OCI-LY1 (cell line): Measurements from ENCODE around the gene COL12A1.
A peak's percentile ranks its signal among the peaks of the same experiment; 100 is the strongest.

ENCODE experiments used
- H2AFZ ChIP-seq: fragments of 200-600 bp; sonication (generic), shearing (Covaris generic); 2 replicates; pipeline ENCODE4 v1.6.0; 2014; ENCODE audit warnings: antibody characterized with exemption, mild to moderate bottlenecking, low read length
- H3F3A ChIP-seq: fragments of 200-600 bp; sonication (generic), shearing (Covaris generic); 2 replicates; pipeline ENCODE4 v1.6.0; 2014; ENCODE audit warnings: mild to moderate bottlenecking, antibody characterized with exemption, low read length, moderate library complexity; ENCODE audit not compliant: insufficient read depth
- H3K27ac ChIP-seq: fragments of 200-600 bp; sonication (generic); 2 replicates; pipeline ENCODE4 v1.5.1; 2014; ENCODE audit warnings: low read length, mixed run types, mild to moderate bottlenecking, low read depth; ENCODE audit not compliant: poor library complexity, severe bottlenecking
- H3K27me3 ChIP-seq: fragments of 200-600 bp; sonication (generic); 2 replicates; pipeline ENCODE4 v1.6.0; 2014; ENCODE audit warnings: antibody characterized with exemption, mild to moderate bottlenecking, low read length, moderate library complexity; ENCODE audit not compliant: insufficient read depth
- H3K36me3 ChIP-seq: fragments of 200-600 bp; sonication (generic); 2 replicates; pipeline ENCODE4 v1.6.1; 2014; ENCODE audit warnings: mild to moderate bottlenecking, antibody characterized with exemption, low read length, moderate library complexity, mixed read lengths; ENCODE audit not compliant: insufficient read depth
- H3K4me1 ChIP-seq: fragments of 200-600 bp; sonication (generic); 2 replicates; pipeline ENCODE4 v1.5.1; 2014; ENCODE audit warnings: mild to moderate bottlenecking, low read length, moderate library complexity; ENCODE audit not compliant: insufficient read depth, severe bottlenecking
- H3K4me2 ChIP-seq: fragments of 200-600 bp; sonication (generic), shearing (Covaris generic); 2 replicates; pipeline ENCODE4 v1.6.1; 2014; ENCODE audit warnings: low read length
- H3K4me3 ChIP-seq: fragments of 200-600 bp; sonication (generic); 2 replicates; pipeline ENCODE4 v1.5.1; 2014; ENCODE audit warnings: low read length, low read depth, mild to moderate bottlenecking, mixed read lengths; ENCODE audit not compliant: poor library complexity, severe bottlenecking
- H3K79me2 ChIP-seq: fragments of 200-600 bp; shearing (Covaris generic); 2 replicates; pipeline ENCODE4 v1.6.1; 2016; ENCODE audit warnings: mixed run types, low read length, mixed read lengths; ENCODE audit not compliant: insufficient read depth
- H3K9ac ChIP-seq: fragments of 200-600 bp; sonication (generic), shearing (Covaris generic); 2 replicates; pipeline ENCODE4 v1.6.1; 2014; ENCODE audit warnings: mild to moderate bottlenecking, low read length, mixed read lengths
- H3K9me2 ChIP-seq: fragments of 200-600 bp; sonication (generic), shearing (Covaris generic); 2 replicates; pipeline ENCODE4 v1.6.1; 2014; ENCODE audit warnings: low read depth, mild to moderate bottlenecking, low read length, mixed read lengths
- H3K9me3 ChIP-seq: fragments of 200-600 bp; shearing (Covaris generic); 2 replicates; pipeline ENCODE4 v1.6.1; 2014; ENCODE audit warnings: low read length, mixed read lengths
- H4K20me1 ChIP-seq: fragments of 200-600 bp; sonication (generic), shearing (Covaris generic); 2 replicates; pipeline ENCODE4 v1.6.0; 2016; ENCODE audit warnings: mild to moderate bottlenecking, low read length; ENCODE audit not compliant: insufficient read depth
- EZH2 ChIP-seq: fragments of 200-600 bp; sonication (generic), shearing (Covaris generic); IDR thresholded peaks from 2 replicates; pipeline ENCODE4 v1.8.0; 2017; ENCODE audit warnings: borderline replicate concordance, mixed run types, mild to moderate bottlenecking, antibody characterized with exemption, low read length, moderate library complexity, mixed read lengths
- TF ChIP-seq, protein P1 (sequence below): fragments of 200-600 bp; sonication (generic), shearing (Covaris generic); IDR thresholded peaks from 2 replicates; pipeline ENCODE4 v1.5.1; 2017; ENCODE audit warnings: mild to moderate bottlenecking, antibody characterized with exemption, low read length, moderate library complexity, mixed read lengths

Gene COL12A1

DNA sequence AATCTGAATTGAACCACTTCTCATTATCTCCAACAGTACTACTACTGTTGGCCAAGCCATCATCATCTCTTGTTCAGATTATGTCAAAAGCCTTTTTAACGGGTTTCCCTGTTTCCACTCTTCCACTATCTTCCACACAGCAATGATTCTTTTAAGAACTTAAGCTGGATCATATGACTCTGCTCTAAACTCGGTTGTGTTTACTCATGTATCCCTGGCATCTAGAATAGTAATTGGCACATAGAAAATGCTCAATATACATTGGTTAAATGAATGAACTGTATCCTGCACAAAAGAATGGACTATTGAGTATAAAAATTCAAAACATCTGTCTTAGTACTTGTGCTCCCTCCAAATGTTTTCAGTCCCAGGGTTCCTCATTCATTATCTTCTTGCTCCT lies 40.5 kb upstream of the COL12A1 start:
- TF ChIP-seq EZH2 = no peak
- TF ChIP-seq, protein P1, sequence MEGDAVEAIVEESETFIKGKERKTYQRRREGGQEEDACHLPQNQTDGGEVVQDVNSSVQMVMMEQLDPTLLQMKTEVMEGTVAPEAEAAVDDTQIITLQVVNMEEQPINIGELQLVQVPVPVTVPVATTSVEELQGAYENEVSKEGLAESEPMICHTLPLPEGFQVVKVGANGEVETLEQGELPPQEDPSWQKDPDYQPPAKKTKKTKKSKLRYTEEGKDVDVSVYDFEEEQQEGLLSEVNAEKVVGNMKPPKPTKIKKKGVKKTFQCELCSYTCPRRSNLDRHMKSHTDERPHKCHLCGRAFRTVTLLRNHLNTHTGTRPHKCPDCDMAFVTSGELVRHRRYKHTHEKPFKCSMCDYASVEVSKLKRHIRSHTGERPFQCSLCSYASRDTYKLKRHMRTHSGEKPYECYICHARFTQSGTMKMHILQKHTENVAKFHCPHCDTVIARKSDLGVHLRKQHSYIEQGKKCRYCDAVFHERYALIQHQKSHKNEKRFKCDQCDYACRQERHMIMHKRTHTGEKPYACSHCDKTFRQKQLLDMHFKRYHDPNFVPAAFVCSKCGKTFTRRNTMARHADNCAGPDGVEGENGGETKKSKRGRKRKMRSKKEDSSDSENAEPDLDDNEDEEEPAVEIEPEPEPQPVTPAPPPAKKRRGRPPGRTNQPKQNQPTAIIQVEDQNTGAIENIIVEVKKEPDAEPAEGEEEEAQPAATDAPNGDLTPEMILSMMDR = no peak
- peaks cover 5% of the 10 kb centered on the region; the same call in 1 of the 2 replicates for H3F3A ChIP-seq
- no peak overlapping the region for H3K4me2 ChIP-seq
- no peaks in the 10 kb centered on the region for H3K9me3 ChIP-seq
- no peak overlapping the region for H3K9ac ChIP-seq
- no peak overlapping the region for H2AFZ ChIP-seq
- peaks cover 17% of the 10 kb centered on the region for H3K4me1 ChIP-seq
- H3K27me3 ChIP-seq = 0 out of 2 replicates have a peak, but pooled peaks cover 3% of the 10 kb centered on the region
- no peaks in the 10 kb centered on the region for H3K9me2 ChIP-seq
- peaks cover under 1% of the 10 kb centered on the region; the same call in 1 of the 2 replicates for H3K36me3 ChIP-seq
- no peak overlapping the region for H3K4me3 ChIP-seq
- peaks cover 19% of the 10 kb centered on the region for H3K79me2 ChIP-seq
- H4K20me1 ChIP-seq = no peaks in the 10 kb centered on the region
- no peak overlapping the region for H3K27ac ChIP-seq

DNA sequence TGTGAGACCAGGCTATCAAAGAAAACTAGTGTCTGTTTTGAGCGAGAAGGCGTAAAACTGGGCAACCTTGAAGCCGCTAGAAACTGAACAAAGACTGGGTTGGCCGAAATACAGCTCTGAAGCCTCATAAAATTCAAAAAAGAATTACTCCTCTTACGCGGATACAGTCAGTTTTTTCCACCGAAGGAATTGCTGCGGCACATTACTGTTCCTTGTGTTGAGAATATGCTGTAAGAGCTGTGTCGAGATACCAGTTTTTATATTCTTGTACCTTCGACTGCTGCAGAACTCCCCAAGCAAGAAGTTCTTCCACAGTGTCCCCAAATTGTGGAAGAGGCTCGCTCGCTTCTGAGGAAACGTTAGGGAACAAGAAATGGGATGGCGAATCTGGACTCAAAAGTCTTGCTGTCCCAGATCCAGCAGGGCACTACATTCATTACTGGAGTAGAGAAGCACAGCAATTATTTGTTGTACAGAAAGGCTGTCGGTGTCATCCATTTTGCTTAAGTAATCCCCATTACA lies 38.3 kb upstream of the COL12A1 start:
- H3K27ac ChIP-seq = peak overlapping the region; percentile 66

DNA sequence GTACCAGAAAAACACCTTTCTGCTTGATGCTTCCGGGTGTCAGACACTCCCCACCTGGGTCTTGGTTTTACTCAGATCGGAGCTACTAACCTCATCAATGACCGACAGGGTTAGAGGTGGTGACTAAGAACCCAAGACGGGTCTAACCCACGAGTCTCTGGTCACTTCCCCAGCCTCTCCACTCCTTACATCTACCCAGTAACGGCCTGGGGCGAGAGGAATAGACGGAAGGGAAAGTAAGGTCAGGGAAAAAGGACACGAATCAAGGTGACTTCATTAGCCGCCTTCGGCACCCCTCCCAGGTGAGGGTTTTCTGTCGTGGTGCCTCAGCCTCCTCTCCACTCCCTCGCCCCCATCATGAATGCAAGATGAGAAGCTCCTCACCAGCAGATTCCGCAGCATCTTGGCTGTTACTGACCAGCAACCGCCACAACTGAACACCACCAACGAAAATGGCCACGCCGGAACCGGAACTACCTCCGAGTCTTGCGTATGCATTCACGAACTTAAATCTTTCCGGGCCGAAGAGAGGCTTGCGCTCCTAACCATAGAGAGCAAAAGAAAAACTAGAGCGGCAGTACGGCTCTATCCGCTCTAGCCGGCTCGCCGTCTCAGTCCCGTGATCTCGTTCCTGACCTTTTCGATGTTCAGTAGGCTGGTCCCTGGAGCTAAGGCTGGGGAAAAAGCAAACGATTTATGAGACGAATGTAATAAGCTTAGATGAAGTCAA lies 37.6 kb upstream of the COL12A1 start, which contains the start of gene COX7A2:
Gene COX7A2, minus strand, starts transcription at position 469 of the 730 bp plus-strand sequence. Its CDS starts 67 bp downstream, at position 402.
- no peak for TF ChIP-seq EZH2
- TF ChIP-seq, protein P1 = no peak
- Histone ChIP-seq H3K79me2 (peaks cover 23% of the 10 kb centered on the region), H3K36me3 (peaks cover 28% of the 10 kb centered on the region), H3K4me2 (peak within 1 kb of the TSS; percentile 85), H3K27me3 (0 out of 2 replicates have a peak, but pooled peaks cover 3% of the 10 kb centered on the region), H3K9me2 (no peaks in the 10 kb centered on the region), H3F3A (peaks cover 5% of the 10 kb centered on the region; the same call in 1 of the 2 replicates), H3K4me1 (peaks cover 17% of the 10 kb centered on the region), H2AFZ (peak within 1 kb of the TSS; percentile 99), H3K4me3 (peak within 1 kb of the TSS; percentile 87), H4K20me1 (no peaks in the 10 kb centered on the region), H3K9ac (peak within 1 kb of the TSS; percentile 84), H3K27ac (peak within 1 kb of the TSS; percentile 66), H3K9me3 (no peaks in the 10 kb centered on the region)

More for the DNA sequence above, 38.3 kb upstream of the COL12A1 start:
- Histone ChIP-seq H3K36me3 (peaks cover 22% of the 10 kb centered on the region), H3K4me1 (peaks cover 17% of the 10 kb centered on the region), H4K20me1 (no peaks in the 10 kb centered on the region), H3K9me3 (no peaks in the 10 kb centered on the region), H3K79me2 (peaks cover 23% of the 10 kb centered on the region), H3K27me3 (0 out of 2 replicates have a peak, but pooled peaks cover 3% of the 10 kb centered on the region), H3K4me3 (peak overlapping the region; percentile 87), H3K9ac (peak overlapping the region; percentile 65), H2AFZ (peak overlapping the region; percentile 99), H3F3A (peaks cover 5% of the 10 kb centered on the region; the same call in 1 of the 2 replicates), H3K9me2 (no peaks in the 10 kb centered on the region), H3K4me2 (peak overlapping the region; percentile 85)
- TF ChIP-seq EZH2 = no peak
- TF ChIP-seq, protein P1 = no peak
